ENCODE measurements around the gene NIPSNAP2.

DNA sequence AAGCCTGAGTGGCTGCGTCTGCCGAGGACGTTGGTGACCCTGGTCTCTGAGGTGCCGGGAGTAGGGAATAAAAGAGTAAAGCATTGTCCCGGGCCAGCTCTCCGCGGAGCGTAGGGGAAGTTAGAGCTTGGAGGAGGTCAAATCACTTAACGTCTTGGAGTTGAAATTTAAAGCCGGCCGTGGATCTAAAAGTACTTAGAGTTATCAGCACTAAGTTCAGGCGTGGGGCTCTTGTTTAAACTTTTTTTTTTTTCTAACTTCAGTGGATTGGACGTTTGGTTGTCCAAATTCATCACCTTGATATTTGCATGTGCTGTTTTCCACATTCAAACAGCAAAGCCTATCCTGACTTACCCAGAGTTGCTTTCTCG lies 700 bp downstream of the NIPSNAP2 start:
- no peak for TF ChIP-seq TARDBP (IDR thresholded peaks at IDR 0.05)
- TF ChIP-seq FOXA1 (IDR thresholded peaks at IDR 0.05): no peak
